GM18508 (cell line): ENCODE results near the gene KCNK5.

Experiments used
- ATAC-seq: cut with Tn5 transposase; IDR thresholded peaks from one replicate; pipeline ENCODE4 v1.9.1; 2021; ENCODE audit warnings: moderate number of reproducible peaks; ENCODE audit not compliant: insufficient read depth, unreplicated experiment

The KCNK5 gene

DNA sequence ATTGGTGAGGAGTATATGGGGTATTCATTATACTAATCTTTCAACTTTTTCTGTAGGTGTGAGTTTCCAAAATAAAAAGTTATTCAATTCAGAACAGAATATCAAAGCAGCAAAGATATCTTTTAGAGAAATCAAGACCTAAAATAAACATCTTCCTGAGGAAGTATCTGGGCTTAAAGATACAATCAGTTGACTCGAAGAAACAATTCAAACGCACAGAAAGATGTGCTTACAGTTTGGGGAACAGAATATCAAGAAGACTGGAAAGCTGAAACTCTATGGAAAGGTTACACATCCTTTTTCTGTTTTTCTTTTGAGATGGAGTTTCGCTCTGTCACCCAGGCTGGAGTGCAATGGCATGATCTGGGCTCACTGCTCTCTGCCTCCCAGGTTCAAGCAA lies 78.1 kb downstream of the KCNK5 start:
- no peak for ATAC-seq

GRCh38 chr6:39144481-39145173 lies 84.6 kb downstream of the KCNK5 start:
- ATAC-seq: no peak

DNA sequence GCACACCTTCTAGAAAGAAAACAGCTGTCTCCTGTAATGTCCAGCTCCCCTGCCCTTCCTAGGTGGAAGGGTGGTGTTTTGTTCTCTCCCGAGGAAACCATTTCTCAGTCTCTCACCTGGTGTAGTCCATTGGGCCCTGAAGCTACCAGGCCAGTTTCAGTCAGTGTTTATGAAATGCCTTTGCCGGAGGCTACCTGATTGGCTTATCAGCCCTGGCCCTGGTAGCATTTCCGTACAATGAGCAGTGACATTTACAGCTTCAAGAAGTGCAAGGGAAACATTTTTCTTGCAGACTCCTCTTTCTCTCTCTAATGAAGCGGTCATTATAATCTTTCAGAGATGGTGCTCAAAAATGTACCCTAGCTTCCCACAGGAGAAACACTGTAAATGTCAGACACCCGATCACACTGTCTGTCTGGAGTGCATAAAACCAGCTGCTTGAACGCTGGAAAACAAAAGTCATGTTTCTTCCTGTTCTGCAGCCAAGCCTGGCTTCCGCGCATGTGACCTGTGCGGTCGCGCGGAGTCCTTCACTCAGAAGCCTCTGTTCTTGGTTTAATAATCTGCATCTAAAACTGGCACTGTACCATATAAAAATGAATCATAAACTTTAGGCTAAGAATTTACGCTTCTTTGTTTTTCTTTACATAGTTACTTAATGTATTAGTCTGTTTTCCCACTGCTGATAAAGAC lies 85.9 kb downstream of the KCNK5 start:
- ATAC-seq: no peak

- no peak for ATAC-seq
Measured at GRCh38 chr6:39140556-39141167, 88.6 kb downstream of the KCNK5 start.
